Esophagus squamous epithelium (tissue), 5 donors: Measurements from ENCODE around the gene RABAC1. TPM values are rescaled to one million over a fixed set of nuclear protein-coding genes. Genes with fewer than 3 reads are reported as not detected.

Experiments
- DNase-seq: peaks from one replicate; lab custom pipeline; 2025; lab: John Stamatoyannopoulos, UW
- H3K27ac ChIP-seq, 4 donors: fragments of 200-600 bp; sonication (generic); one replicate each; pipeline ENCODE4 v1.5.1; 2016 to 2019; ENCODE audit warnings: mild to moderate bottlenecking in 1 of 4
- H3K27me3 ChIP-seq, 4 donors: fragments of 200-600 bp; sonication (generic); 1 replicate in 3 of 4; 2 replicates in 1 of 4; pipeline versions ENCODE4 v1.5.1 to v1.6.0; 2017 to 2021; ENCODE audit warnings: antibody characterized with exemption in 1 of 4
- H3K36me3 ChIP-seq, 3 donors: fragments of 200-600 bp; sonication (generic); one replicate each; pipeline ENCODE4 v1.5.1; 2016 to 2019
- H3K4me1 ChIP-seq, 3 donors: fragments of 200-600 bp; sonication (generic); one replicate each; pipeline ENCODE4 v1.5.1; 2017 to 2019
- H3K4me3 ChIP-seq, 4 donors: fragments of 200-600 bp; sonication (generic); 1 replicate in 3 of 4; 2 replicates in 1 of 4; pipeline ENCODE4 v1.5.1; 2016 to 2019; ENCODE audit warnings: mild to moderate bottlenecking in 2 of 4, moderate library complexity in 1 of 4
- H3K9me3 ChIP-seq, 3 donors: fragments of 200-600 bp; sonication (generic); one replicate each; pipeline ENCODE4 v1.5.1; 2016 to 2019
- CTCF ChIP-seq, 6 experiments: fragments of 450-650 bp in 4 of 6; fragments of 200-600 bp in 2 of 6; sonication (generic) in 2 of 6; IDR thresholded peaks; one replicate each; pipeline ENCODE4 v1.5.1; 2016 to 2019; ENCODE audit warnings: antibody characterized with exemption in 6 of 6, mild to moderate bottlenecking in 4 of 6, moderate library complexity in 4 of 6
- POLR2A ChIP-seq, 4 donors: fragments of 450-650 bp; IDR thresholded peaks; one replicate each; pipeline ENCODE4 v1.6.1; 2017; ENCODE audit warnings: antibody characterized with exemption in 4 of 4, mild to moderate bottlenecking in 4 of 4, moderate library complexity in 3 of 4
- WGBS, 2 donors: methylation state at CpG; one replicate each; pipeline ENCODE4 v1.1.5; 2018; 5-methylcytosine and 5-hydroxymethylcytosine counted together
- intact Hi-C: fragments of 100-400 bp; cut with DNase I; formaldehyde crosslinking; loops from one replicate; pipeline ENCODE4 v1.15.0; 2022
- total RNA-seq, 4 donors: library from RNA; depleted of rRNA; stranded (reverse); fragments of >200 nt; gene quantifications; one replicate each; pipeline ENCODE4 v1.1.0, GENCODE V29; 2016
- donor health status: DM: yes; HTN: yes; CAD: no.

Gene RABAC1
- total RNA-seq, 4 donors from 2014 or later: 47.4 to 113 (median 103) TPM

DNA sequence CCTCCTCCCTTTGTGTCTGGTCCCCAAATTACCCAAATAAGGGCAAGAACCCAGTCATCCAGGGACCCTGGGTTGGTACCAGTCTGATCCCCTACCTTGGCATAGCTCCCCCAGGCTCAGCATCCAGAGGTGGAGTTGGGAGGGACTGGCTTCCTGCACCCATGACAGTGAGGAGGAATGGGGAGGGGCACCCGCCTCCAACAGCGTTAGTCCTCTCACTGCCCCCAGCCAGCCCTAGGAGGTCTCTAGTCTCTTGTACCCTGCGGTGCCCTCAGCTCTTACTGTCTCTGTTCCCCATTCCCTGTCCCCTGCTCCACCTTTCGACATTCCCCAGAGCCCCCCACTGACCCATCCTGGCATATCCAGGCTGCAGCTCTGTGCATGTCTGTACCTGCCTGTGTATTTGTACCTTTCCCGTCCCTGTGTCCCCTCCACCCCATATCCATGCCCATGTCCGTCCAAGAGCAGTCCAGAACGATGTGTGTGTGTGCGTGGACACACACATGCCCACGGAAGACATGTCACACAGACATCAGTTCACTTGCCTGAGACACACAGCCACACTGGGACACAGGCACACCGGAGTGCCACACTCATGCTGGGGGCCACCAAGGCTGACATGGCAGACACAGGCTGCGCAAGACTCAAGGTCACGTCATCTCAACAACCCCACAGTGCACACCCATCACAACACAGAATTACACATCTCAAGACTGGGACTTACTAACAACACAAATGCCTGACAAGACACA lies 48.7 kb downstream of the RABAC1 start:
- TF ChIP-seq CTCF (IDR thresholded peaks at IDR 0.05) (no peak), POLR2A (IDR thresholded peaks at IDR 0.05) (no peak)
- Histone ChIP-seq H3K27me3 (peaks cover 6 to 59% (median 19%) of the 10 kb centered on the region in 4 donors), H3K4me1 (peaks cover 0 to 20% (median 4%) of the 10 kb centered on the region in 3 donors), H3K4me3 (no peak overlapping the region), H3K9me3 (no peaks in the 10 kb centered on the region), H3K27ac (no peak overlapping the region), H3K36me3 (peaks cover 3 to 30% (median 6%) of the 10 kb centered on the region in 3 donors)
- intact Hi-C loops: no loop called here
- no peak for DNase-seq
- 24 to 34% methylated on average over 6 of the region's 12 CpGs for WGBS, 2 donors

GRCh38 chr19:41909706-41910105 lies 49.4 kb downstream of the RABAC1 start:
- Histone ChIP-seq H3K9me3 (no peaks in the 10 kb centered on the region), H3K27ac (no peak overlapping the region), H3K36me3 (peaks cover 6 to 37% (median 8%) of the 10 kb centered on the region in 3 donors), H3K27me3 (peaks cover 5 to 52% (median 15%) of the 10 kb centered on the region in 4 donors), H3K4me1 (peaks cover 0 to 15% (median 0%) of the 10 kb centered on the region in 3 donors), H3K4me3 (no peak overlapping the region)
- intact Hi-C loops: no loop called here
- WGBS, 2 donors: 58 to 80% methylated on average over 2 to 9 of the region's 13 CpGs
- TF ChIP-seq POLR2A (IDR thresholded peaks at IDR 0.05): no peak
- TF ChIP-seq CTCF (IDR thresholded peaks at IDR 0.05): no peak
- DNase-seq: no peak

GRCh38 chr19:41908724-41909464 lies 50.2 kb downstream of the RABAC1 start:
- H3K36me3 ChIP-seq: peaks cover 11 to 45% (median 13%) of the 10 kb centered on the region in 3 donors
- H3K4me1 ChIP-seq: peaks cover 0 to 22% (median 5%) of the 10 kb centered on the region in 3 donors
- DNase-seq: no peak
- TF ChIP-seq CTCF (IDR thresholded peaks at IDR 0.05) (no peak), POLR2A (IDR thresholded peaks at IDR 0.05) (no peak)
- H3K9me3 ChIP-seq: no peaks in the 10 kb centered on the region
- no peak overlapping the region for H3K27ac ChIP-seq
- no peak overlapping the region for H3K4me3 ChIP-seq
- WGBS, 2 donors: 68 to 73% methylated on average over 3 to 6 of the region's 11 CpGs
- intact Hi-C loops: no loop called here
- peaks cover 5 to 45% (median 14%) of the 10 kb centered on the region in 4 donors for H3K27me3 ChIP-seq

DNA sequence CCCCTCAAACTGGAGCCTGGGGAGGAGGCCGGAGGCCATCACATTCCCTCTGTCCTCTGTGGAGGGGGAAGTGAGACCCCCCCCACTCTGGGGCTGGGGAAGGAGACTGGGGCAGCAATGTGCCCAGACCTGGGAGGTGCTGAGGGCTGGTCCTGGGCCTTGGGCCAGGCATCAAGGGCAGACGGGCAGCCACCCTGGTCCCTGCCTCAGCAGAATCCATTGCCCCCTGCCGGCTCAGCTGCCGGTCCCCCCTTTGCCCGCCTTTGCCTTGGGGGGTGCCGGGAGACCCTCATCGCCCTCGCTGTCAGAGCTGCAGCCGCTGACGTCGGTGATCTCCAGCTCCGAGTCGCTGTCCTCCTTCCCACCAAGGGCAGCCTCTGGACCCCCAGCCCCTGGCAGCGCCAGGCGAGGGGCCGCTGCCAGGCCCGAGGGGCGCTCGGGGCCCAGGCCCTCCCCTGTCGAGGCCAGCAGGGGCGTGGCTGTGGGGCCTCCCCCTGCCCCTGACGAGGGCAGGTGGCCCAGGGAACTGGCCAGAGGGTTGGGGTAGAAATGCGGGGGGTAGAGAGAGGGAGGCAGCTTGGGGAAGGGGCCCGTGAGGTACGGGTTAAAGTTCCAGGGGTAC lies 51.0 kb downstream of the RABAC1 start:
- Histone ChIP-seq H3K27ac (no peak overlapping the region), H3K36me3 (peaks cover 19 to 53% (median 21%) of the 10 kb centered on the region in 3 donors), H3K27me3 (peaks cover 2 to 37% (median 7%) of the 10 kb centered on the region in 4 donors), H3K4me3 (no peak overlapping the region), H3K4me1 (peaks cover 0 to 18% (median 5%) of the 10 kb centered on the region in 3 donors), H3K9me3 (no peaks in the 10 kb centered on the region)
- no peak for DNase-seq
- TF ChIP-seq CTCF (IDR thresholded peaks at IDR 0.05) (no peak), POLR2A (IDR thresholded peaks at IDR 0.05) (no peak)
- intact Hi-C loops: no loop called here
- WGBS, 2 donors: 80% methylated on average over 1 of the region's 25 CpGs; no CpG with 5 or more reads in 1 of the 2 donors
